Measurements from ENCODE around the gene ACAD9. TPM values are rescaled to one million over a fixed set of nuclear protein-coding genes. Genes with fewer than 3 reads are reported as not detected.

The ACAD9 gene
- total and polyA plus RNA-seq, 9 of the 15 experiments (the other 6 are each of a cell fraction or from before 2014, with no cell fraction given): 10.2 to 32.6 (median 22.8) TPM

GRCh38 chr3:128907706-128908445 lies 28.5 kb downstream of the ACAD9 start:
- Histone ChIP-seq H3K4me3 (no peak overlapping the region), H3K27me3 (ENCODE audit: control insufficient read depth in 2 of 2, insufficient read depth in 2 of 2, low read length in 2 of 2) (no peaks in the 10 kb centered on the region), H3K4me2 (ENCODE audit: insufficient read depth, low read length) (no peak overlapping the region), H3K9me3 (replicated peaks; ENCODE audit: control insufficient read depth, insufficient read depth, low read depth, low read length) (no peaks in the 10 kb centered on the region), H4K20me1 (replicated peaks; ENCODE audit: control insufficient read depth, insufficient read depth, low read length) (no peaks in the 10 kb centered on the region; the same call in 1 of the 2 replicates), H3K4me1 (replicated peaks in 1 of 2; ENCODE audit: control insufficient read depth in 2 of 2, insufficient read depth in 2 of 2, low read length in 2 of 2) (peaks cover 0 to 5% of the 10 kb centered on the region in 2 experiments; a peak in 2 of 5 replicates), H3K36me3 (ENCODE audit: control insufficient read depth, insufficient read depth, low read length) (peaks cover 90% of the 10 kb centered on the region; the same call in 2 of the 3 replicates), H3K79me2 (ENCODE audit: control insufficient read depth, insufficient read depth, low read length) (no peaks in the 10 kb centered on the region), H2AFZ (ENCODE audit: low read depth, low read length) (no peak overlapping the region), H3K27ac (ENCODE audit: extremely low read depth, low read depth, low read length) (no peak overlapping the region), H3K9me1 (ENCODE audit: control insufficient read depth, insufficient read depth, low read length) (no peaks in the 10 kb centered on the region), H3K9ac (ENCODE audit: insufficient read depth in 1 of 2, low read depth in 2 of 2, low read length in 2 of 2) (no peak overlapping the region)
- FAIRE-seq (no peak), ATAC-seq (no peak), DNase-seq (ENCODE audit: extremely low read depth in 1 of 4, low spot score in 3 of 4) (no peak)
- ChIA-PET POLR2A (interaction anchor here (0.5 to 1.4 kb wide), 4 partner anchors 8 to 159 kb away, joined by 3 to 5 read pairs (median 4); no protein-coding TSS in a partner anchor), CTCF (ENCODE audit: low intra/inter-chr PET ratio) (no interaction called here)
- intact Hi-C loops (cut with micrococcal nuclease) (no loop called here), in situ Hi-C loops (cut with MboI) (no loop called here)
- 92% methylated on average over 12 of the region's 15 CpGs for WGBS (ENCODE audit: insufficient coverage, low coverage, missing lambda C conversion rate)
- no TSS peak for BruUV-seq (replicated peaks)
- no peak for TF ChIP-seq FOXJ2 (tag; IDR thresholded peaks at IDR 0.05)
- TF ChIP-seq POLR2G (IDR thresholded peaks at IDR 0.05; ENCODE audit: low read depth, low read length): 0 out of 2 replicates have a peak, but pooled peaks have one; percentile 6

- in situ Hi-C loops (cut with MboI): no loop called here
- BruUV-seq (replicated peaks): no TSS peak
- ATAC-seq: no peak
- DNase-seq (ENCODE audit: extremely low read depth in 1 of 4, low spot score in 3 of 4): no peak
- ChIA-PET POLR2A (interaction anchor here (1.4 kb wide), 1 partner anchor 9 kb away, joined by 3 read pairs; no protein-coding TSS in a partner anchor), CTCF (ENCODE audit: low intra/inter-chr PET ratio) (no interaction called here)
- Histone ChIP-seq H3K4me3 (no peak overlapping the region), H4K20me1 (replicated peaks; ENCODE audit: control insufficient read depth, insufficient read depth, low read length) (no peaks in the 10 kb centered on the region; the same call in 1 of the 2 replicates), H3K4me1 (replicated peaks in 1 of 2; ENCODE audit: control insufficient read depth in 2 of 2, insufficient read depth in 2 of 2, low read length in 2 of 2) (peaks cover 0 to 5% of the 10 kb centered on the region in 2 experiments; a peak in 2 of 5 replicates), H3K79me2 (ENCODE audit: control insufficient read depth, insufficient read depth, low read length) (no peaks in the 10 kb centered on the region), H3K4me2 (ENCODE audit: insufficient read depth, low read length) (no peak overlapping the region), H3K9me3 (replicated peaks; ENCODE audit: control insufficient read depth, insufficient read depth, low read depth, low read length) (no peaks in the 10 kb centered on the region), H3K27ac (ENCODE audit: extremely low read depth, low read depth, low read length) (no peak overlapping the region), H2AFZ (ENCODE audit: low read depth, low read length) (no peak overlapping the region), H3K27me3 (ENCODE audit: control insufficient read depth in 2 of 2, insufficient read depth in 2 of 2, low read length in 2 of 2) (no peaks in the 10 kb centered on the region), H3K9me1 (ENCODE audit: control insufficient read depth, insufficient read depth, low read length) (no peaks in the 10 kb centered on the region), H3K9ac (ENCODE audit: insufficient read depth in 1 of 2, low read depth in 2 of 2, low read length in 2 of 2) (no peak overlapping the region), H3K36me3 (ENCODE audit: control insufficient read depth, insufficient read depth, low read length) (peaks cover 91% of the 10 kb centered on the region; the same call in 2 of the 3 replicates)
- WGBS (ENCODE audit: insufficient coverage, low coverage, missing lambda C conversion rate): 93% methylated on average over 5 of the region's 6 CpGs
- intact Hi-C loops (cut with micrococcal nuclease): no loop called here
- FAIRE-seq: no peak
- no peak for TF ChIP-seq KAT2B (IDR thresholded peaks at IDR 0.05; ENCODE audit: low read depth, low read length)
- TF ChIP-seq ZNF589 (CRISPR knock-in tag; IDR thresholded peaks at IDR 0.05; ENCODE audit: low read depth): no peak
- TF ChIP-seq KDM2B (CRISPR knock-in tag; IDR thresholded peaks at IDR 0.05): no peak
Observed at GRCh38 chr3:128908951-128909350, 29.5 kb downstream of the ACAD9 start.
